Spleen (tissue), 7 donors: ENCODE data around the gene ATG7.

Experiments
- CTCF ChIP-seq, 11 experiments: fragments of 200-600 bp in 7 of 11; fragments of 450-650 bp in 4 of 11; sonication (generic) in 4 of 11; IDR thresholded peaks in 8 of 11; conservative IDR thresholded peaks in 3 of 11; 1 replicate in 7 of 11; 2 replicates in 4 of 11; pipeline versions ENCODE4 v1.4.0 to v1.8.0; 2016 to 2021; ENCODE audit warnings: antibody characterized with exemption in 11 of 11, inconsistent platforms in 4 of 11, mild to moderate bottlenecking in 1 of 11
- POLR2A ChIP-seq, 3 donors: fragments of 450-650 bp; IDR thresholded peaks; one replicate each; pipeline ENCODE4 v1.5.1; 2017; ENCODE audit warnings: antibody characterized with exemption in 3 of 3, mild to moderate bottlenecking in 1 of 3
- POLR2AphosphoS5 ChIP-seq, 3 donors: sonication (generic); formaldehyde crosslinking; IDR thresholded peaks; one replicate each; pipeline ENCODE4 v1.5.1; 2017; ENCODE audit warnings: antibody characterized with exemption in 3 of 3
- donor health status: DM: no; HTN: no; CAD: no; lungs with moderate emphysema.
- donor health status: DM: no; HTN: no; CAD: no.
- donor health status: DM: no; HTN: no; CAD: no.

DNA sequence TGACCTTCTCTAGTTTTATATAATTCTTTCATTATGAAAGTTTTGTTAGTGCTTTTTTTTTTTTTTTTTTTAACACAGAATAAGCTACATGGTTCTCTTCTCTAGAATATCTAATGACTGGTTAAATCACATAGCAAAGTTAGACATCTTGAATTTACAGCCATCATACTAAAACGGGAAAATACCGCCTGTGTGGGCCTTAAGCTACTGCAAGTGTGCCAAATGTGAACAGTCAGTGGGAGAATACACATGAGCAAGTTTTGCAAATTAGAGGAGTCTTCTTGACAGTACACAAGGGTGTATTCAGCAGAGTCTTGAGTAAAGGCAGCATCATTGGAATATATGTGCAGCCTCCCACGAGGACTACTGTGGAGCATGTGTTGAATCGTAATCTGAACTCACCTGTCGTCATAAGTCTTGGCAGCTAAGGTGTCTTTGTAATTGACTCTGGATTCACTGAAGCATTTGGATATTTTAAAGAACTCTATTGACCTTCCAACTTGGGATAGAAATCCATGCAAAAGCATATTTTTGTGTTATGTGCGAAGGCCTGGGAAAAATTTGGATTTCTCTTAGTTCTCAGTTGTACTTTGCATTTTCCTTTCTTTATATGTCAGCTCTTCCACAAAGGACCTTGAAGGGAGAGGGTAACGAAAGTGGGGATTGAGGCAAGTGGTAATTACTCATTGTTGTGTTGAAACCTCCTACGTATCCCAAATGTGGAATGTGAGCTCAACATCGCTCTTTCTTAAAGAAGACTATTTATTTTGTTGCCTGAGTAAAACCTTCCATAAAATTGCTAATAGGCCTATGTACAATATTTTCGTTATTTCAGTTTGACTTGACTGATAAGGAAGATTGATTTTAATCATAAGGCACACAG lies 117.4 kb downstream of the ATG7 start:
- TF ChIP-seq CTCF (IDR thresholded peaks at IDR 0.05 in 8 of 11, conservative IDR thresholded peaks at IDR 0.05 in 3 of 11) (no peak), POLR2AphosphoS5 (IDR thresholded peaks at IDR 0.05) (no peak), POLR2A (IDR thresholded peaks at IDR 0.05) (no peak)
